GM18907 (cell line): ENCODE results near the gene SGSH.
"Not testable (repeated sequence)": the region's sequence is repeated elsewhere in the genome, so short reads cannot be mapped to it uniquely, and the experiment has no call there.

ENCODE experiments used
- ATAC-seq: cut with Tn5 transposase; IDR thresholded peaks from one replicate; pipeline ENCODE4 v1.9.1; 2021; ENCODE audit warnings: mild to moderate bottlenecking, moderate library complexity; ENCODE audit not compliant: unreplicated experiment

SGSH gene

DNA sequence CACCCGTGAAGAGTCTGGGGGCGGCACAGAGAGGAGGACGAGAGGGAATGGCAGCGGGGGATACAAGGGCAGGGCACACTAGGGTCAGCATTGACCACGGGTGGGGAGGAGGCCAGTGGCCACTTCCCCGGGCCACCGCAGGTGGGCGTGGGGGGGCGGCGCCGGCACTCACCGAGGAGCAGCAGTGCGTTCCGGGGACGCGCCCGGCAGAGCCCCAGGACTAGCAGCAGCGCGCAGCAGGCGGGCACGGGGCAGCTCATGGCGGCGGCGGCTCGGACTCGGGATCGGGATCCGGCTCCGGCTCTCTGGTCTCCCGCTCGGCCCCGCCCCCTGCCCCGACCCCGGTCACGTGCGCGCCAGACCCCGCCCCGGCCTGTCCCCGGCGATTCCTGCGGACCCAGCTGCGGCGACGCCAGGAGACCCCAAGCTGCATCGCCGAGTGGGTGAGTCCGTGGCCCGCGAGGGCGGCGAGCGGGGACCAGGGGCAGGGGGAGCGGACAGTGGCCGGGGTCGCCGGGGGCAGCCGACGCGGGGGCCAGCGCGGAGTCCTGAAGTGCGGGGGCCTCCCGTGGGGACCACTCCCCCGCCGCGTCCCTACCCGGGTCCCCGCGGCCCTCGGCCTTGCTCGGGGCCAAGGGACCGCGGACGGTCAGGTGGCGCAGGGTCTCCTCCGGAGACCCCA, at the start of gene SGSH, which contains the start of gene SLC26A11:
TSS of gene SGSH (minus strand) at position 280 of the 682 bp plus-strand sequence. CDS start at position 260, 20 bp downstream.
TSS of gene SLC26A11 (plus strand) at position 374 of the 682 bp plus-strand sequence. CDS start 1,134 bp downstream, outside the sequence.
- peak; percentile 33 for ATAC-seq

DNA sequence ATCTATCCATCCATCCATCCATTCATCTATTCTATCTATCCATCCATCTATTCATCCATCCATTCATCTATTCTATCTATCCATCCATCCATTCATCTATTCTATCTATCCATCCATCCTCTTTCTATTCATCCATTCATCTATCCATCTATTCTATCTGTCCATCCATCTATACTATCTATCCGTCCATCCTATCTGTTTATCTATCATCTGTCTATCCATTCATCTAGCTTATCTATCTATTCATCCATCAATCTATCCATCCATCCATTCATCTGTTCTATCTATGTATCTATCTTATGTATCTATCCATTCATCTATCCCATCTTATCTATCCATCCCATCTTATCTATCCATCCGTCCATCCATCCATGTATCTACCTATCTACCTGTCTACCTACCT, 49.3 kb upstream of the SGSH start:
- no peak for ATAC-seq

DNA sequence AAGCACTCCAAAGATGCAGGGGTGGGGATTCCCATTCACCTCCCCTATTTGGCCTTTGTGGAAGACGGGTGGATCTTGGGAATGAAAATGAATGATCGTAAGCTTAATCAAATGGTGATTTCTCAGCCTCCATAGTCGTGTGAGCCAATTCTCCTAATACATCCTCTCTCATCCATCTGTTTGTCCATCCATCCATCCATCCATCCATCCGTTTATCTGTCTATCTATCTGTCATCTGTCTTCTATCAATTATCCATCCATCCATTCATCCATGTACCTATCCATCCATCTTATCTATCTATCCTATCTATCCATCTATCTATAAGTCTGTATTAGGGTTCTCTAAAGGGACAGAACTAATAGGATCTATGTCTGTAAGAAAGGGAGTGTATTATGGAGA, 48.3 kb upstream of the SGSH start:
- no peak for ATAC-seq

DNA sequence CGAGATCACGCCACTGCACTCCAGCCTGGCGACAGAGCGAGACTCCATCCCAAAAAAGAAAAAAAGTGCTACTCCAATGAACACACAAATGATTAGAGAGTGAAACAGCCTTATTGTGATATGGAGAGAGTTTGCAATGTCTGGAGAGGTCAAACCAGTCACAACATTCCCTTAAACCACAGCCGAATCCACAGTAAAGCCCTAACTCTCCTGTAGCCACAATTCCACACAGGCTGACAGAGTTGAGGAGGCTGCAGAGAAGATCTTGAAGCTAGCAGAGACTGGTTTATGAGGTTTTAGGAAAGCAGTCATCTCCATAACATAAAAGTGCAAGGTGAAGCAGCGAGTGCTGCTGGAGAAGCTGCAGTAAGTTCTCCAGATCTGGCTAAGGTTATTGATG, 47.3 kb upstream of the SGSH start:
- no peak for ATAC-seq

- ATAC-seq, result no peak
Observed at GRCh38 chr17:80265205-80266068, 45.3 kb upstream of the SGSH start.

GRCh38 chr17:80264205-80265075, 44.3 kb upstream of the SGSH start:
- no peak for ATAC-seq

- ATAC-seq, result peak; percentile 50
Observed at GRCh38 chr17:80263253-80264204, 43.4 kb upstream of the SGSH start.

- ATAC-seq, result no peak
Observed at GRCh38 chr17:80262775-80263244, 42.7 kb upstream of the SGSH start.

DNA sequence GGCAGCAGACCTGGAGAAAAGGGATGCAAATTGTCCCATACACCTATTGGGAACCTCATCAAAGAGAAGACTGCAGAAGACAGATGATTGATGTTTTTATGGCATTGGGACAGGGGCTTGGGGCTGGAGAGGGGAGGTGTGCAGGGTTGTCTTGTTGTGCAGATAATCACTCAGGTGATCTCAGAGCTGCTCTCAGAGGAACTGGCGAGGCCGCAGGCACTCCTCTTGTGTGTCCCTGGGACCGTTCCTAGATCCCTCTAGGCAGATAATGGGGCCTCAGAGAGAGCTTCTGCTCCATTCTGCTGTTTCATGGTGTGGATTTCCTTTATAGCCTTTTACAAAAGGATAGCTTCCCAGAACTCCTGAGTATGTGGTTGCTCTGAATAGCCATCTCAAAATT, 42.2 kb upstream of the SGSH start:
- no peak for ATAC-seq

DNA sequence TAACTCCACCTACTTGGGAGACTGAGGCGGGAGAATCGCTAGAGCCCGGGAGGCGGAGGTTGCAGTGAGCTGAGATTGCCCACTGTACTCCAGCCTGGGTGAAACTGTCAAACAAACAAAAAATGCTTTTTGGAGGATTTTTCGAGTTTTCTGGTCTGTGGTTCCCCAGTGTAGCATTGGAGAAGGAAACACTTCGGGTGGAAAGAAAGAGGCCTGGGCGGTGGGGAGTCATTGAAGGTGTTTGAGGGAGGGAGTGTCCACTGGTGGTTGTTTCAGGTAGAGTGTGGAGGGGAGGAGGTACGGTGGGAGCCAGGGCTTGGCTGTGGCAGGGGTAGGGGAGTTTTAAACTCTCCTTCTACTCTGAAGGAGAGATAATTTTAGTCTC, 41.8 kb upstream of the SGSH start:
- no peak for ATAC-seq

DNA sequence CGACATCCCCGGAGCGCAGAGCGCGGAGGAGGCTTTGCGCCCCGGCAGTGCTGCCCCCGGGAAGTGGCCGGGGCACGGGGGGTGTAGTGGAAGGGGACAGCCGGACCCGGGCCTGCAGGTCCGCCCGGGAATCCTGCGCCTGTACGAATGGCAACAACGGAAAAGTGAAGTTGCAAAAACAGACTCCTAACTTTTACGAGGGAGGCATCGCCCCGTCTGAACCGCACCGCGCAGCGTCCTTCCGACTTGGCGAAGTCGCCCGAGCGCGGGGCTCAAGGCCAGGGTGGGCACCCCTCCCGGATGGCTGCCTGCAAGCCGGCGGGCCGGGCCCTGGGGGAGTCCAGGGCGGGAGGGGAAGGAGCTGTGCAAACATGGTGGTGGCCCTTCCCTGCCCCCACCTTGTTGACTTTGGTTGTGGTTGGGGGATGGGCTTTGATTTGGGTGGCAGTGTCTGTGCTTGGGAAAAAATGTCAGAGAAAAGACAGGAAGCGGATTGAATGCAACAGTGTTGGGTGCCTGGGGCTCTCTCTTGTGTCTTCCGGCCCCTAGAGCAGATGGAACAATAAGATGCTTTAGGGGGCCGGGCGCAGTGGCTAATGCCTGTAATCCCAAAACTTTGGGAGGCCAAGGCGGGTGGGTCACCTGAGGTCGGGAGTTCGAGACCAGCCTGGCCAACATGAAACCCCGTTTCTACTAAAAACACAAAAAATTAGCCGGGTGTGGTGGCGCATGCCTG, 41.2 kb upstream of the SGSH start:
- no peak for ATAC-seq

GRCh38 chr17:80260791-80261158, 40.6 kb upstream of the SGSH start, which contains the start of gene RNF213:
RNF213 (plus strand) TSS chr17:80260852; CDS start chr17:80263682, 2,830 bp downstream.
- ATAC-seq, result no peak

DNA sequence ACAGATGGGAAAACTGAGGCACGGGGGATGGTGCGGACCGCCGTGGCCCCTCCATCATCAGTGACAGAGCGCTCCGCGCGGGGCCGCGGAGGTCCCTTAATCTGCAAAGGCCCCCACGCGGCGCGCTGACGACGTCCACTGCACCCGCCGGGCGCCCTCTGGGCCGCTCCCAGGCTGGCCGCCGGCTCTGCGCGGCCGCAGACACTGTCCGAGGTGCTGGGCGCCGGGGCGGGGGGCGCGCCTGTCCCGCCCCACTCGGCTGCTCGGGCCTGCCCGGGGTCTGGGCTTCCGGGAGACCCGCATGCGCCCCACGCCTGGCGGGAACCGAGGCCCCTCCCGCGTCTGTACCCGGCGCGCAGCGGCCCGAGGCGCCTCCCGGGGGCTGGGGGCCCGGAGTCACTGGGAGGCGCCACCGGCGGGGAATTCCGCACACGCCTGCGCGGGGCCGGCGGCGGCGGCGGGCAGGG, 40.0 kb upstream of the SGSH start:
- peak; percentile 32 for ATAC-seq

DNA sequence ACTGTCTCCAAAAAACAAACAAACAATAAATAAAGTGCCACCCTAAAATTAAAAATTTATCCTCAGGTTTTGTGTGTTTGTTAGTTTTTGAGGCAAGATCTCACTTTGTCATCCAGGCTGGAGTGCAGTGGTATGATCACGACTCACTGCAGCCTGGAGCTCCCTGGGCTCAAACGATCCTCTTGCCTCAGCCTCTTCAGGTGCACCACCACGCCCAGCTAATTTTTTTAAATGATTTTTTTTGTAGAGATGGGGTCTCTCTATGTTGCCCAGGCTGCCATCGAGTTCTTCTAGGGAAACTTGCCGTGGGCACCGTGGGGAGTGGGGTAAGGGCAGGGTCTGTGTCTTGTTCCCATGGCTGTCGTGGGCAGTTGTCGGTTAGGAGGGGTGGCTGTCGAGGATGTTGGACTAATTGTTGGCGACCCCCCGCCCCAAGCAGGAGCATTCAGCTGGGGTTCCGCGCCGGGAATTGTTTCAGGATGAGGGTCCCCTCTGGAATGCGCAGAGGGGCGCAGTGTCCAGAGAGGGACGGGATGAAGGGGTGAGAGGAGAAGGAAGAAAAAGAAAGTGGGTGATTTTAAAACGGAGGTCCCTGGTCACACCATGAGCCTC, 39.4 kb upstream of the SGSH start:
- ATAC-seq, result no peak

DNA sequence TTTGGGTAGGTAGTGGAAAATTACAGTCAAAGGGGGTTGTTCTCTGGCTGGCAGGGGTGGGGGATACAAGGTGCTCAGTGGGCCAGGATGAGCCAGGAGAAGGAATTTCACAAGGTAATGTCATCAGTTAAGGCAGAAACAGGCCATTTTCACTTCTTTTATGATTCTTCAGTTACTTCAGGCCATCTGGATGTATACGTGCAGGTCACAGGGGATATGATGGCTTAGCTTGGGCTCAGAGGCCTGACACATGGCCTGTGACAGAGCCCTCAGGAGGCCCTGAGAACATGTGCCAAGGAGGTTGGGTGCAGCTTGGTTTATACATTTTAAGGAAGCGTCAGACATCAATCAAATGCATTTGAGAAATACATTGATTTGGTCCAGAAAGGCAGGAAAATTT, 38.2 kb upstream of the SGSH start:
- not testable (repeated sequence) for ATAC-seq

DNA sequence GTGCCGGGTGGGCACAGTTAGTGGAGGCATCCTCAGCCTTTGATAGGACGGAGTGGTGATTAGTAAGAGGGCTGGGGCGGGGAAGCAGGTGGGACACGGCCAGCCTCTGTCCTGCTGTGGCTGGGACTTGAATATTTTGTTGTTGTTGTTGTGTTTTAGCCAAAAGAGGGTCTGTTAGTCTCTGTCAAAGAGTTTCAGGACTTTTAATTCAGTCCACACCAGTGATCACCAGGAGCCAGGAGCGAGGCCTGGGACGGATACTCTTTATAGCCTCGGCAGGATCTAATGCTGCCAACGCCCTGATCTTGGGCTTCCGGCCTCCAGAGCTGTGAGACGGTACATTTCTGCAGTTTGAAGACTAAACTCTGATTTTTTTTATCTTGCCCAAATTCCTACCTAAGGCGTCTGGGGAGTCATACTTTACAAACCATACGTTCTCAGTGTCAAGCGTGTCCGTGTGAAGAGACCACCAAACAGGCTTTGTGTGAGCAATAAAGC, 37.6 kb upstream of the SGSH start:
- ATAC-seq, result no peak

- no peak for ATAC-seq
Observed at GRCh38 chr17:80256034-80256350, 35.9 kb upstream of the SGSH start.

DNA sequence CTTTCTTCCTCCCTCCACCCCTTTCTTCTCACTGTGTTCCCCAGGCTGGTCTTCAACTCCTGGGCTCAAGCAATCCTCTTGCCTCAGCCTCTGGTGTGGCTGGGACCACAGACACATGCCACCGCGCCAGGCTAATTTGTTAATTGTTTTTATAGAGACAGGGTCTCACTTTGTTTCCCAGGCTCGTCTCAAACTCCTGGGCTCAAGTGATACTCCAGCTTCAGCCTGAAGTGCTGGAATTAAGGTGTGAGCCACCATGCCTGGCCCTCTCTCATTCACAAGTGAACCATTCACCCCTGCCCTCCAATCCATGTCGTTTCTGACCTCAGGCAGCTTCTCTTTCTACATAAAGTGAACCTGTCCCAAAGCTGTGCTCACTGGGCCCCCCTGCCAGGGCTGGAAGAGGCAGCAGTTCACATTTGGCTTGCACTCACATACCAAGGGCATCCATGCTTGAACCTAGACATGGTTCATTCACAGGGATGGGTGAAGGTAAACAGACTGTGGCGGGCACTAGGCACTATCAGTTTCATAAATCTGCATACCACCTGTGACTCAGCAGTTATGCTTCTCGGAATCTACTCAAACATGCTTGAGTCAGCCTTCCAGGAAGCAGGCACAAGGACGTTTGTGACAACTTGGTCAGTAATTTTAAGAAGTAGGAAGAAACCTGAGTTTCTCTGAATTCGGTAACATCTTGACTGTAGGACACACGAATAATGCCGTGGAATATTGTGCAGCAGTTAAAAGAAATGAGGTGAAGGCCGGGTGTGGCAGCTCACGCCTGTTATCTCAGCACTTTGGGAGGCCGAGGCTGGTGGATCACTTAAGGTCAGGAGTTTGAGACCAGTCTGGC, 34.5 kb upstream of the SGSH start:
- ATAC-seq, result peak; percentile 55
